Fibroblast of skin of scalp (primary cell): ENCODE measurements around the gene TBX4.
A peak's percentile ranks its signal among the peaks of the same experiment; 100 is the strongest.
"Not testable (repeated sequence)": the region's sequence is repeated elsewhere in the genome, so short reads cannot be mapped to it uniquely, and the experiment has no call there.

Experiments used
- DNase-seq: peaks from one replicate; pipeline ENCODE4 v3.0.0-alpha.2; 2013

Gene TBX4

DNA sequence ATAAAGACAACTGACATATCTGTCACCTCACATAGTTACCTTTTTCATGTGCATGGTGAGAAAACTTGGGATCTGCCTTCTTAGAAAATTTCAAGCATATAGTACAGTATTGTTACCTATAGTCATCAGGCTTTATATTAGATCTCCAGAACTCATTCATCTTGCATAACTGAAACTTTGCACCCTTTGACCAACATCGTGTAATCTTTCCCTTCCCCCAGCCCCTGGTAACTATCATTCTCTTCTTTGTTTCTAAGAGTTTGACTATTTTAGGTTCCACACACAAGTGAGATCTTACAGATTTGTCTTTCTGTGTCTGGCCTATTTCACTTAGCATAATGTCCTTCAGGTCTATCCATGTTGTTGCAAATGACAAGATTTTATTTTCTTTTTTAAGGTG lies 22.9 kb upstream of the TBX4 start:
- no peak for DNase-seq

DNA sequence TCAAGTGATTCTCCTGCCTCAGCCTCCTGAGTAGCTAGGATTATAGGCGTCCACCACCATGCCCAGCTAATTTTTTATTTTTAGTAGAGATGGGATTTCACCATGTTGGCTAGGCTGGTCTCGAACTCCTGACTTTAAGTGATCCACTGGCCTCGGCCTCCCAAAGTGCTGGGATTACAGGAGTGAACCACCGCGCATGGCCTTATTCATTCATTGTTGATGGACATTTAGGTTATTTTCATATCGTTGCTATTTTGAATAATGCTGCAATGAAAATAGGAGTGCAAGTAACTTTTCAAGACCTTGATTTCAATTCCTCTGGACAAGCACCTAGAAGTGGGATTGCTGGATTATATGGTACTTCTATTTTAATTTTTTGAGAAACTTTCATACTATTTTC lies 22.4 kb upstream of the TBX4 start:
- DNase-seq = not testable (repeated sequence)

DNA sequence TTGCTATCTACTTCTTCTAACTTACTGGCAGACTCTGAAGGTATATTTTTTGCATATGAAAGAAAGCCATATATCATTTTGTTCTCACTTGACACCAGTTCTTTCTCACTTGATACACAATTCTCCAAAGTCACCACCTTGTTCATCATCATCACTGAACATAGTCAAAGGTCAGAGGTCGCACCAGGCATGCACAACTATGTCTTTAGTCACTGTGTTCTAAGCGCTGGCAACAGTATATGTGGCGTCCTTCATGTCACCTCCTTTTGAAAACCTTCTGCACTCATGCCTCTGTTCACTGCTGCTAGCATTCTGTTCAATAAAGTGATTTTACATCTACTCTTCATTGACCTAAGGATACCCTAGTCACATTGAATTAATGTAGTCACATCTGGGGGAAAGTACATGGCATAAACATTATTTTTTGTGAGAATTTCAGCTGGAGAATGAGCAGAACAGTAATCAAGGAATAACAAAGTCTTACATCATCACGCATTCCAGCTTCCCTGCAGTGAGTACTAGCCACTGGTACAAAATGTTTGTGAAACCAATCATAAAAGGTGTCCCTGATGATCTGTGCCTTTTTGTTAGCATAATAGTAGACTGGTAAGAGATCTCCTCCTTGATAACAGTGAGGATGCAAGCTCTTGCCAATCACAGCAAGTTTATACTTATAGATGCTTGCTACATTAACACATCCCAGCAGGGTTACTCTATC lies 20.5 kb upstream of the TBX4 start:
- peak; percentile 38 for DNase-seq

DNA sequence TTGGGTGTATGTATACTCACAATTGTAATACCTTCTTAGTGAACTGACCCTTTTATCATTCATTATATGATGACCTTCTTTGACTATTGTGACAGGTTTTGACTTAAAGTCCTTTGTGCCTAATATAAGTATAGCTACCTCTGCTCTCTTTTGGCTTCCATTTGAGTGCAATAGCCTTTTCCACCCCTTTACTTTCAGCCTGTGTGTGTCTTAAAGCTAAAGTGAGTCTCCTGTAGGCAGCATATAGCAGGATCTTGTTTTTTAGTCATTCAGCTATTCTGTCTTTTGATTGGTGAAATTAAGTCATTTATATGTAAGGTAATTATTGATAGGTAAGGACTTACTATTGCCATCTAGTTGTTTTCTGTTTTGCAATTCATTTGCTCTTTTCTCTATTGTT lies 15.9 kb upstream of the TBX4 start:
- DNase-seq = no peak

DNA sequence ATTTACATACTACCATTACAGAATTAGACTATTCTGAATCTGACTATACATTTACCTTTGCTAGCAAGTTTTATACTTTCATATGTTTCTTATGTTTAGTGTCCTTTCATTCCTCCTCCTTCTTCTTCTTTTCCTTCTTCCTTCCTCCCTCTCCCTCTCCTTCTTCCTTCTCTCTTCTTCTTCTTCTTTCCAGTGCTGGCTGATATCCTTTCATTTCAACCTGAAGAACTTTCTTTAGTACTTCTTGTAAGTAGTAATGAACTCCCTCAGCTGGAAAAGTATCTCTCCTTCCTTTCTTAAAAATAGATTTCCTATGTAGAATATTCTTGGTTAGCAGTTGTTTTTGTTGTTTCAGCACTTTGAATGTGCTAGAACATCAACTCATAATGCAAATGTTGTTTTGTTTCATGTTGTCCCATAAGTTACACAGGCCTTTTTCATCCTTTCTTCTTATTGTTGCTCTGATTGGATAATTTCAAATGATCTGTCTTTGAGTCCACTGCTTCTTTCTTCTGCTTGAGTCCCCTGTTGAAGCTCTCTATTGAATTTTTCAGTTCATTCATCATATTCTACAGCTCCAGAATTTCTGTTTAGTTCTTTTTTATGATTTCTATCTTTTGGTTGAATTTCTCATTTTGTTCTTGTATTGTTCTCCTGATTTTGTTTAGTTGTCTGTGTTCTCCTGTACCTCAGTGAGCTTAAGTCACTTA lies 15.1 kb upstream of the TBX4 start:
- no peak for DNase-seq

GRCh38 chr17:61440697-61441096 lies 11.5 kb upstream of the TBX4 start:
- no peak for DNase-seq

DNA sequence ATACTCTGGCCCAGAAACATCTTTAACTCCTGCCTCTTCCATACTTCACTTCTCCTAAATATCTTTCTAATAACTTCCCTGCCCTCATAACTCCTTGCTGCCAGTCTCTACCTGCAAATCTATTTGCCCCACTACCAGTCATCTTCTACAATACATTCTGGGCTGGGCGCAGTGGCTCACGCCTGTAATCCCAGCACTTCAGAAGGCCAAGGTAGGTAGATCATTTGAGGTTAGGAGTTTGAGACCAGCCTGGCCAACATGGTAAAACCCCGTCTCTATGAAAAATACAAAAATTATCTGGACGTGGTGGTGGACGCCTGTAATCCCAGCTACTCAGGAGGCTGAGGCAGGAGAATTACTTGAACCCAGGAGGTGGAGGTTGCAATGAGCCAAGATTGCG lies 10.7 kb upstream of the TBX4 start:
- not testable (repeated sequence) for DNase-seq

DNA sequence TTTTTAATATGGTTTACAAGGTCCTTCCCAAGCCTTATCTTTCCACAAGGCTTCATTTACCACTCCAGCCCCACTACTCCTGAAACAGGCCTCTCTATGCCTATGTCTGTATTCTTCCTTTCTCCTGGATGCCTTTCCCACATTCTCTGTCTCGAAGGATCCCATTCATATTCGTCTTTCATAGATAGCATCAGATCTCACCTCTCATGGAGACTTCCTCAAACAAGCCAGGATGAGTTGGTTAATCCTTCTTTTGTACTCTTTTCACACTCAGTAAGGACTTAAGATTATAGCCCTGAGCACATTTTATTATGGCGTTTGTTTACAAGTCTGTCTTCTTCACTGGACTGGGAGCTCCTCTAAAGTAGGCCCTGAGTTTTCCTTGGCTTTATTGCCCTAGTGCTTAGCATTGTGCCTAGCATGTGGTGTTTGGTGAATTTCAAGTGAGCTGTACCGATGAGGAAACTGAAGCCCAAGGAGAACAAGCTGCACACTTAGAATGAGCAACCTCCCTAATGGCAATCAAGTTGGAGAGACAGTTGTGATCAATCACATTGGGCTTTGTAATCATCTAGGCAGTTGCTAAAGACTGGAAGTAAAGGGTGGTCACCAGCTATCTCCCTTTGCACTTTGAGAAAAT lies 10.0 kb upstream of the TBX4 start:
- no peak for DNase-seq

DNA sequence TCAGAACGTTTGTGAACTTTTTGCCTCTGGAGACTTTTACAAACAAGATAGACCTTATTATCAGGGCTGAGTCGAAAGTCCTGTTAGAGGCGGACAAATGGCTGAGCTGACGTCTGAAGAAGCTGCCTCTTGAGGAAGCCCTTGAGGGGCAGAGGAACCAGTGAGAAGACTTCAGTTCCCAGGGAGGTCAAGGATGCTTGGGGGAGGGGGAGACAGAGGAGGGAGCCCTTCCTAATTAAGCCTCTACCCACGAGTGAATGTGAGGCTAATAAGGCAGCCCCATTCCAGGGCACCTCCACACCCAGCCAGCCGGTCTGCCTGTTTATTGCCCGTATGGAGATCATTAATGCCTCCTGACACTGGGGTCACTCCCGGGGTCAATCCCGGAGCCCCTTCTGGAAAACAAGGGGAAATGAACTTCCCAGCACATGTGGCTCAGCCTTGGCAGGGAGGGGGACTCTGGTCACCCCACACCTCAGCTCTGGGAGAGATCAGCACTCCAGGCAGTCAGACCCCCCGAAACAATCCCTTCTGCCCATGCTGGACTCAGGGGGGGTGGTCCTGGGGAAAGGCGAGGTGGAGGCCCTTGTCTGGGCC lies 9.2 kb upstream of the TBX4 start:
- DNase-seq = no peak

DNA sequence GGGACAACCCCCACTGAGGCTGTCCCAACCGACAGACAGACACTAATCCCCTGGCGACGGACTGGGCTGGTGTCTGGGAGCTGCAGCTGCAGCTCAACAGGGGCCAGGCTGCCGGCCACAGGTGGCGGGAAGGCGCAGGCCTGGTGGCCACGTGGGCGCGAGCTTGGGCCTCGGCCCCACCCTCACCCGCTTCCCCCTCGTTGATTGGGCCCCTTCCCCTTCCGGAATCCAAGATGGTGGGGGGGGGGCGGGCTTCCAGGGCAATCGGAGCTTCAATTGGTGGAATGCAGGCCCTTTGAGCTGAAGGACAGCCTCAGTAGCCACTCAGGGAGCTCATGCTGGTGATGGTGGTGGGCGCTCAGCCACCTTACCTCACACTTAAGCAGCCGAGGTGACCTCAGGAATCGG lies 8.7 kb upstream of the TBX4 start:
- DNase-seq = no peak

DNA sequence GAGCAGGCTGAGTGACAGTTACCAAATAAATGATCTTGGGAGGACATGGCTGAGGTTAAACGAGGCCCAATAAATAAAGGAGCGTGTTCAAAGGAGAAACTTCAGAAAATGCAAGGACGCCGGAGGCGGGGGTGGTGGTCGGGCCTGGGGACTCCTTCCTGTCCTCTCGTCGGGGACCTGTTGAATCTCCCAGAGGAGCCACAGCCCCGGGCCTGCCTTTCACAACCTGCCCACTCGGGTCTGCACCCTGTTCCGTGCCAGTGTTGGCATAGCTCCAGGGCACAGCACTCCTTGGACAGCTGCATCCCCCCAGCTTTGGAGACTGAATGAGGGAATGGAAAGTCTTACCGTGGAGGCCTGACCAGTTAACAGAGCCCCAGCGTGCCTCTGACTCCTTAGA lies 8.1 kb upstream of the TBX4 start:
- no peak for DNase-seq

DNA sequence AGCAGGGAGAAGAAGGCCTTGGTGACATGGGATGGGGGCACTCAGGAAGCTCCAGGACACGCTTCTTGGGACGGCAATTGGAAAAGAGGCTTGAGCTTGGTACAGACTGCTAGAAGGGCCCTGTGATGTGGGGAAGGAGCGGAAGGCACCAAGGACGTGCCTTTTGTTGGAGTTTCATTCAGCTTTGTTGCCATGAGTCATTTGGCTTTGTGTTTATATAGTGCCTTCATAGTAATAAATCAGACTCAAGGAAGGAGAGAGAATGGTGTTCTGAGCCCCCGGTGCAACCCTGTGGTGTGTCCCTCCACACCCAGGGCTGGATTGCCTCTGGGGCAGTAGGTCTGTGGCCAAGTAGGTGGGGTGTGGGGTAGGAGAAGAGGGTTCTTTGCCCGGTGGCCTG lies 7.4 kb upstream of the TBX4 start:
- no peak for DNase-seq

GRCh38 chr17:61447358-61447757 lies 4.9 kb upstream of the TBX4 start:
- DNase-seq = no peak

GRCh38 chr17:61448042-61448441 lies 4.2 kb upstream of the TBX4 start:
- DNase-seq = no peak

- not testable (repeated sequence) for DNase-seq
Observed at GRCh38 chr17:61449140-61449539, 3.1 kb upstream of the TBX4 start.

DNA sequence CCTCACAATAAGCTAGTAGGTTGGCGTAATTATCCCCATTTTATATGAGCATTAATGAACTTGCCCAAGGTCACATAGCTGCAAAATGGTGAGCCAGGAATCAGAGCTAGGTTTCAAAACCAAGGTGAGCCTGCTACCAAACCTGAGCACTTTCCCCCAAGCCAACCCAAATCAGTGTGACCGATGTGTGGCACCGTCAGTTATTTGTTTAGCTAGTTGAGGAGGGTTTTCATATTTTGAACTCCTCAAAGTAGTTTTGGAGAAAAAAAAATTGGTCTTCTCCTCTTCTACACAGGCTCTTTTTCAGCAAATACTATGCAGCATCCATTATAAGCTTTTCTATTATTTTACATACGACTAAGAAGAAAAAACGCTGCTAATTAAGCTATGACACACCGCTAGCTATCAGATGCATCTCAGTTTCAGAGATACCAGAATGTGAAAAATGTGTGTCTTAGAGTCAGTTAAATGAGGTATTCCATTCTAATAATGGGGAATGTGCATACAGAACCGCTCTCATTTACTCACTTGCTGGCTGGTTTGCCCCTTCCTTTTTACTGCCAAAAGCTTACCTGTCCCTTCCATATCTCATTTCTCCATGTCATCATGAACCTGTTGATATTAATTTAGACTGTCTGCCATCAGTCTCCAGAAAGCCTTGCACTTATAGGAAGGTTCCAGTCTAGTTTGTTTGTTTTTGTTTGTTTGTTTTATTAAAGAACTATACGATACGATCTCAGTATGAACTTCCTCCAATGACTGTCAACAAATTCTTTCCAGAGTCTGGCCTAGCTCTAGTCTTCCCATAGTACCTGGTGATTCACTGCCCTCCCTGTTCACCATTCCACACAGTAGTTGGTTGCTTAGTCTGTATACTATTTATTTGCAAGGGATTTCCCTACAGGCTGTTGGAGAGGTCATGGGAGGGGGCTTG lies 2.2 kb upstream of the TBX4 start:
- no peak for DNase-seq

GRCh38 chr17:61450641-61451537 lies 1.3 kb upstream of the TBX4 start:
- DNase-seq = no peak

- no peak for DNase-seq
Observed at GRCh38 chr17:61451538-61452300, 503 bp upstream of the TBX4 start.

GRCh38 chr17:61453566-61454380 lies 1.6 kb downstream of the TBX4 start:
- no peak for DNase-seq
